Hypothalamus (tissue), 51 donors: ENCODE measurements around the gene CRB1.

Experiments
- DNase-seq, 51 donors: peaks; one replicate each; lab custom pipeline; 2025; lab: John Stamatoyannopoulos, UW

The CRB1 gene

DNA sequence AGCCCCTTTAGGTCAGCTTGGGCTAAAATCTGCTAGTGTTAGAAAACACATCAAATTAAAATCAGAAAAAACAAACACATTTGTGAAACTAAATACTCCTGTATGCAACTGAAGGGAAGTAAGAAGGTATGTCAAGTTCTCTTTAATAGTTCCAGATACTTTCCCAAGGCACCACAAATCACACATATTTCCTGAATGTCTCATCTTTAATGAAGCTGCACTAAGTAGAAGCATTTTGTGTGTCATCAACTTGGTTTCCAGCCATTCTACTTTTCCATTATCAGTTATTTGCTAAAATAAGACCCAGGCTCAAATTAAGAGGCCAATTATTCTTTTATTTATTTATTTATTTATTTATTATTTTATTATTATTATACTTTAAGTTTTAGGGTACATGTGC, 34.7 kb downstream of the CRB1 start:
- DNase-seq, result no peak

DNA sequence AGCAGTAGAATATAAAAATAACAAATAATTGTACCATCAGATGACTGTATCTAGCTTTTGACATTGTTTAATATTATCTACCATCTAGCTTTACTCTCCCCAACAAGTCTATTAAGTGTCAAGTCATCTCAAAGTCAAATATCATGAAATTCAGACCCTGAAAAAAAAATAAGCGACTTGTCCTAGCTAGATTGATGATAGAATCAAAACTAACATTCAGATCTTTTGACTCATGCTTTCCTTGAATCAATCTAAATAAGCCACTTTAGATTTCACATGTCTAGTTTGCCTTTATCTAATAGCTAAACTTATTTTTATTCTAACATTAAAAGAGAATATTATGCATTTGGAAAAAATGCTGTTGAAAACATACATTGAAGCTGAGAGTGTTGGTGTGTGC, 35.4 kb downstream of the CRB1 start:
- DNase-seq, result no peak

DNA sequence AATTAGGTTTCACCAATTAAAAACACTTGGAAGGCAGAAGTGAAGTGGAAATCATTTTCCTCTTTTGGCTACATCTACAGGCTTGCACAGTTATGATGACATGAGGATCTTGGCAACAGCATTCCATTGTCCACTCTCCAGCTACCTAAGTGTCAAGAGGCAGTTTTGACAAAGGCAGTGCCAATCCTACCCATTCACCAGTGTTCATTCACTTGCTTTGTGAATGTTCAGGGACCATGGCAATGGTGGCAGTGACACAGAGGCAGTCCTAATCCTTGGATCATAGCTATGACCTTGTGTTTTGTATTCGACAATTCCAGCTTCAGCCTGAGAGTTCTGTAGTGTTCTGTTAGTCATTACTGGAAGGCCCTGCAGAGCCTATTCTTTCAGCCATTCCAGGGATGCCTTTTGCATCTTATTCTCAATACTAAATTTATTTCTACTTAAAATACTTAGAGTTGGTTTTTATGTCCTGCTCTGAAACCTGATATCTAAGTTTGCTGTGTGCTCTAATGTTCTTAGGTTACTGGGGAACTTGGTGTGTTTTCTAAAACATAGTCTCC, 36.7 kb downstream of the CRB1 start:
- peak in 15 of 51 donors; percentile 13 to 66 (median 28) for DNase-seq

DNA sequence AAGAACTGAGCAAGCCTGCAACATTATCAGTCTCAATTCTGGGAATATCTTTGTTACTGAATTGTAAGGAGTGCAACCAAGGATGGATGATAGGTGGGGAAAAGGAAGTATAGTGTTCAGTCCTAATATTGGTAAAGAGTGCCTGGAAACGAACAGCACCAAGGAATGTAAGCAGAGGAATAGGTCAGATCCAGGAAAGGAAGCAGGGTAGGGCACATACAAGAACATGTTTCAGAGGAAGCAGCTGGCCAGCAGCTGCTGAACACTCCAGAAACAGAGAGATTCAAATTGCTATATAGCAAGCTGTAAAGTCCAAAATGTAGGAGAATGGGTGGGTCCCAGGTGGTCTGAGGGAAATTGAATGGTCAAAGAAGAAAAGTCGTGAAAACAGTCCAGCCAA, 37.9 kb downstream of the CRB1 start:
- DNase-seq, result peak in 1 of 51 donors; percentile 13

DNA sequence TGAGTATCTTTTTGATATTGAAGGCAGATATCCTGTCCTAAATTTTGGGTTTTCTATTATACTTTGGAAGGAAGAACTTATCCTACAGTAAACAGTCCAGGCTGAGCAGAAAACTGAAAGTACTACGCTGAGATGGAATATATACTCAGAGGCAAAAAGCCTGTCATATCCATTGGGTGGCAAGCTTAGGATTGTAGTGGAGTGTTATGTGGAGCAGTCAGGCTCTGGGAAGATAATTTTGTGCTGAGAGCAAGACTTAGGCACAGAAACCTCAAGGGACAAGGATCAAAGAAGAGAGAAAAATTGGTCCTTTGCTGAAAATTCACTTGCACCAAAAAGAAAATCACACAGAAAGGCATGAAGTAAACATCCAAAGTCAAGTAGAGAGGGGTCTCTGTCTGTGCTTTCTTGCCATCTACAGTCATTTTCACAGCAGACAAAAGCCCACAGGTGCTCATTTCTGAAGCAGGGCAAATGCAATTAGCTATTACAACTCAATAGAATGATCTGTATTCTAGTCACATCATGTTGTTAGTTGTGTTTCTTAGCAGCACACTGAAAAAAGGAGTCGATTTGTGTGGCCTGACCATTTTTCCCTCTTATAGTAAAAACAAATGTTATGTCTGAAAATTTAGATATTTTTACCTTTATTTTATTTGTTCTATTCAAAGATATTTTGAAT, 38.5 kb downstream of the CRB1 start:
- DNase-seq, result peak in 2 of 51 donors; percentile 21 to 30

DNA sequence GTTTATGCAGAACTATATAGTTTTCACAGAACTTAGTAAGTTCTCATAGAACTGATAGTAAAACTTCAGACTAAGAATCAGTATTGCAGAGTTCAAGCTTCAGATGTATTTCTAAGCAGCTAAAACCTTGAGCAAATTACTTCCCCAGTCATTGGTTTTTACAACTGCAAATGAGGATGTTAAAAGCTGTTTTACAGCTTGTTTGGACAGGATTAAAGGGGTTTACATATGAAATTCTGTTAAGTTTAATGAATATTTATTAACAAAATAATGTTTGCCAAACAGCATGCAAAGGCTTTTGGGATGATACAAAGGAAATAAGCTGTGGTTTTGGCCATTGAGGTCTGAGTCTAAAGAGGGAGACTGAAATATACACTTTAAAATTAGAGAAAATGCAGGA, 39.1 kb downstream of the CRB1 start:
- no peak for DNase-seq

DNA sequence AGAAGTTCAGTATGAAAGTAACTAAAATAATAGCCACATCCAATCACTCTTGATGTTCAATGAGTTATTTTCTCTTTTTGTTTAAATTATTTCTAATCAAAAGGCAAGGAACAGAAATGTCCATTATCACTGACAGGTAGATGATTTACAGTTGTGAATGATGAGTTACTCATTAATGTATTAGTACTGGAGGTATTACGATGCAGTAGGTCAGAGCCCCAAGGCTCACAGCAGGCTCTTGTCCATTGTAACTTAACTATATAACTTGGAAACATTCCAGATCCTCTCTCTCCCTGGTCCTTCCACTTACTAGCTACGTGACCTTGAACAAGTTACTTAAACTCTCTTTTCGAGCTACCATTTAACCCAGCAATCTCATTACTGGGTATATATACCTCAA, 39.5 kb downstream of the CRB1 start:
- DNase-seq, result no peak

DNA sequence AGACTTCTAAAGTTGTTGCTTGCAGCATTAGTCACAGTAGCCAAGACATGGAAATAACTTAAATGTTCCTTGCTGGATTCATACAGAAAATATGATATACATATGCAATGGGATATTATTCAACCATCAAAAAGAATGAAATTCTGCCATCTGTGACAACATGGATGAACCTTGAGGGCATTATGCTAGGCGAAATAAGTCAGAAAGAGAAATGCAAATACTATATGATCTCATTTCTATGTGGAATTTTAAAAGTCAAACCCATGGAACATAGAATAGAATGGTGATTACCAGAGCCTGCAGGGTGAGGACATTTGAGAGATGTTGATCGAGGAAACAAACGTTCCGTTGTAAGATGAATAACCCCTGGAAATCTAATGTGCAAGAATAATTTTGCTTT, 43.0 kb downstream of the CRB1 start:
- DNase-seq, result no peak

DNA sequence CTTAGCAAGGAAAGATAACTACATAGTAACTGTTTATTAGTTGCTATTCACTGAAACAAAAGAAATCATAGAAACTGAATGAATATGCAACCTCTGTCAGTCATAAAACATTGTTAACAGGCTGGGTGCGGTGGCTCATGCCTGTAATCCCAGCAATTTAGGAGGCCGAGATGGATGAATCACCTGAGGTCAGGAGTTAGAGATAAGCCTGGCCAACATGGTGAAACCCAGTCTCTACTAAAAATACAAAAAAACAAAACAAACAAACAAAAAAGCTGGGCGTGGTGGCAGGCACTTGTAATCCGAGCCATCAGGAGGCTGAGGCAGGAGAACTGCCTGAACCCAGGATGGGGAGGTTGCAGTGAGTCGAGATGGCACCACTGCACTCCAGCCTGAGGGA, 44.1 kb downstream of the CRB1 start:
- no peak for DNase-seq

DNA sequence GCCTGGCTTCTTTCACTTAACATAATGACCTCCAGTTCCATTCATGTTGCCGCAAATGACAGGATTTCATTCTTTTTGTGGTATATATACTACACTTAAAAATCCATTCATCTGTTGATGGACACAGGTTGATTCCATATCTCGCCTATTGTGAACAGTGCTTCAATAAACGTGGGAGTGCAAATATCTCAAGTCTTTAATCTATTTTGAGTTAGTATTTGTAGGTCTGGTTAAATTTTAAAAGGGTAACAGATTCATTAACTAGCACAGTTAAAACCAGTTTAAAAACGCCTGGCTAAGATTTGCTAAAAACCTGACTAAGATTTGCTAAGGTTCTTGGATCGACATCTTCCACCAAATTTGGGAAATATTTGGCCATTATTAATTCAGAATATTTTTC, 45.7 kb downstream of the CRB1 start:
- DNase-seq, result no peak

DNA sequence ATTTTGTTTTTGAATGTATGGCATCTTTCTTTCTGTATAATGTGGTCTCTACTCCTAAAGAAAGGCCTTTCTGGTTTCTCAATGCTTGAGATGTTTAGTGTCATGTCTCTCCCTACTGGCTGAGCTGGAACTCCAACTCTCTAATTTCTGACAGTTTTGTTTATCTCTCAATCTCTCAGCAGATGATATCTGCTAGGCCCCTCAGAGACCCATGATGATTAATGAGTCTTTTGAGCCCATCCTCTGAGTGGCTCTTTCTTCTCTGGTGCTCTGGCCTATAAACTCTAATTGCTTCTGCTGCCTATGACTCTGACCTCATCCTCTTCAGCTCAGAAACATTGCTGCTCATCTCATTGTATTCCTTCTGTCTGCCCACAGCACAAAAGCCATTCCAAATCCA, 46.6 kb downstream of the CRB1 start:
- DNase-seq, result peak in 8 of 51 donors; percentile 10 to 92 (median 20)

DNA sequence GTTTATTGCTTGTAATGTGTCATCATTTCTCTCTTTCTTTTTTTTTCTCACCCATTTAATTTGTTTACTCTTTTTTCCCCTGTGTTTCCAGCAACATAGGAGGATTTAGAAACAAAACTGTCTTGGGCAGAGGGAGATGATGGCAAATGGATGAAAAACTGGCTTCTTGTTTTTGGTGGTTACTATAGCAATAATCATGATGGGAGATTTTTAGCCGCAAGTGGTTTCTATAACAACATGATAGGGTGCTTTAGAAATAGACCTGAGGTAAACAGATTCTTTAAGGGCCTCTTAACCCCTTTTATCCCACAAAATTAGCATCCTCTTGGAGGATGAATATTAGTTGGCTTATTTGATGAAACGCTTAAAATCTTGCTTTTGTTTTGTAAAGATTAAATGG, 51.6 kb downstream of the CRB1 start:
- DNase-seq, result no peak

DNA sequence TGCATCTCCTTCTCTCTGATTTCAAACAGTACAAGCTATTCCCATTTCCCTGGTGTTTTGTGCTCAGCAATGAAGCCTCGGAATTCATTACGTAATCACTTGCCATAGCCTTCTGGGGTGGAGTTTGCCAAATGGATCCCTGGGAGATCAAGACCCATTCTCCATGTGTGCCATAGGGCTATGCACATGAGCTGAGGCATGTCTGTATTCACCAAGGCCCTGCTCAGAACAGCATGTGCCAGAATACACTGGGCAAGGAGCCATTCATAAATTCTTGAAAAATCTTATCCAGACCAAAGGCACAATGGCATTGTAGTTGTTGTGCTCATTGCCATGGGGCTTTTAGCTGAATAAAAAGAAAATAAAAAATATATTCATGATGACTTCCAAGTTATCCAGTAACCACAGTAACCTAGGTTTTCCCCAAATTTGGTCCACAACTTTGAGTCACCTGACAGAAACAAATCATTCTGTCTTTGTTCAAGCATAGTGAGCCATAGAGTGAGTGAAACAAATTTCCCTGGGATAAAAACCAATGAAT, 53.0 kb downstream of the CRB1 start:
- peak in 11 of 51 donors; percentile 13 to 40 (median 22) for DNase-seq

DNA sequence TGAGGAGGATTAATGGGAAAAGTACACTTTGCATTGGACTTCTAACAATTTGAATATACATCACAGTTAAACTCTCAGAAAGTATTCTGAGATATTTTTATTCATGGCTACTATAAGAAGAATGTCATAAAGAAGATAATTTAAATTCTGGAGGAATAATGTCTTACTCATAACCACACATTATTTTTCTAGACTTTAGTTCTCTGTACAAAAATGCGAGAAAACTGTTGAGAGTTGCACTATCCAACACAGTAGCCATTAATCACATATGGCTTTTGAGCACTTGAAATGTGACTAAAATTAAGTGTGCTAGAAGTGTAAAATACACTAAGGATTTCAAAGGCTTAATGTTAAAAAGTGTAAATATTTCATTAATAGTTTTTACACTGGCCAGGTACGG, 53.8 kb downstream of the CRB1 start:
- DNase-seq, result no peak

DNA sequence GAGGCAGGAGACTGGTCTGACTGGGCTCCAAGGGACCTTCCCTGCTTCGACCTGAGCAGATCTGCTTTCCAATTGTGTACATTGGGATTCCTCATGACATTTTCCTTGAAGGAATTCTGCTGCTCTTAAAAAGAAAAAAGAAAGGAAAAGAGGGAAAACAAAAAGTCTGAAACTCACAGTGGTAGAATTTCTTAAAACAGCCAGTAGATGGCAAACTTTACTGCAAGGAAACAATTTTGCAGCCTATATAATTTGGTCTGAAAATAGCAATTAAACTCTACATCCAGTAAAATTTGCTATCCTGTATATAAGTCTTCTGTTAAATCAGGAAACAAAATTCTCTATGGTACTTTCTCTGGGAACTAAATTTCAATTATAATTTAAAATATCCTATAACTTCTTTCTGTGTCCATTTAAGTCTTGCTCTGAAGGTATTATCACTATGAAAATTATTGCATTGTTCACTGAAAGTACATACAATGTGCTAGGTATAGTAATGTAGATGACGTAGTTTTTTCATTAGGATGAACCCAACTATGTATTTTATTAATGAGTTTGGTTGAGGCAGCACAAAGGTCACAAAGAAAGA, 59.8 kb downstream of the CRB1 start:
- DNase-seq, result peak in 1 of 51 donors; percentile 24

DNA sequence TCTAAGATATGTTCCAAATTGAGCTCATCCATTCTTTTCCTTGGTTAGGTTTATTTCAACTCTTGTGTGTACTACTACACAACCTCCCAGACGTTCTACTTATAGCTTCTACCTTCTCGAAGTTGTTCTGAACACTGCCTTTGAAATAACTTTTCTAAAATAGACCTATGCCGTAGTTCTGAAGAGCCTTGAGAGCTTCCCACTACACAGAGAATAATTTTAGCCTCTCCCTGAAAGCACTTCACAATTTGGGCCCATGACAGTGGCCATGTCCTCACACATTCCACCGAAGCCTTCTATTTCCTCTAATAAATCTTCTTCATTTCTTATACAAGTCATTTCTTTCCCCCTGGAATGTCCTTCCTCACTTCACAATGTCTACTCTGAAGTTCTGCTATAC, 62.2 kb downstream of the CRB1 start:
- DNase-seq, result no peak

DNA sequence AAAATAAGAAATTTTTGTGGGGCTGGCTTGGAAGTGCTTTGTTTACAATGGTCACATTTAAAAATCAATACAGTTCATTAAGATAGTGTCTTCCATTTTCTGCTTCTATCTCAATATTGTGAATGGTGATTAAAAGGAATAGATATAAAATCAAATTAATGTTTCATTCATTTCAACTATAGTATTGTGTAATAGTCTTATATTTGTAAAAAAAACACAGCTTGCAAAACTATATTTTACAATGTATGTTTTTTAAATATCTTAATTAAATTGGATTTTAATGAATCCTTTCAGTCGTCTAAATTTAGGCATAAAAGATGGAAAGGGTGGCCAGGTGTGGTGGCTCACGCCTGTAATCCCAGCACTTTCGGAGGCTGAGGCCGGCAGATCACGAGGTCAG, 63.5 kb downstream of the CRB1 start:
- no peak for DNase-seq

DNA sequence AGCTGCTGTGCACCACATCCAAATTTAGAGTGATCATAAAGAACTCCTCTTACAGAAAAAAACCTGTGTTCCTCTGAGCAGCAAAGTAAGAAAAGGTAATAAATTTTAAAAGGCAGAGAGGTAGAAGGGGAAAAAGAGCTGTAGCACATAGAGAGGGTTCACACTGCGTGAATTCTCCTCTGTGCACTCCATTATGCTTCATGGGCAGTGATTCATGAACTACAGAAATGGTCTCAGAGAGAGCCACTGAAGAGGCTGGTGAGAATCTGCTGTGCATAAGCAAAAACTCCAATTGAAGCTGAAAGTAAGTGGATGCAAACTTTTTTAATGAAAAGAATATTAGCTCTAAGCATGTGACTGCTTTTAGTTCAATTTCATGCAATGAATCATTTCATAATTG, 65.0 kb downstream of the CRB1 start:
- DNase-seq, result no peak

DNA sequence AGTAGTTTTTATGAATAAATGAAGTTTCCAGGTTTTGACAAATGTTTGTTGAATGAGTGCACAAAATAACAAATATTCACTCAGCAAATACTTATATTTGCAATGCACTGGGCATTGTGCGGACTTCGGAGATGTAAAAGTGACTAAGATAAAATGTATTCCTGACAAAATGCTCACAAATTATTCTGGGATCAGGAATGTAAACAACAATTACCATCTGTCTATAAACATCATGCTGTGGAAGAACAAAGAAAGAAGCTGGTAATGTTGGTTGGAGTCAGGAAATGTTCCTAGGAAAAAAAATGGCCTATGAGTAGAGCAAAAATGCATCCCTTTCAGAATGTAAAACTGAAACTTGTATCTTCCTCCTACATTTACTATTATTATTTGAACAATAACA, 68.5 kb downstream of the CRB1 start:
- DNase-seq, result no peak

DNA sequence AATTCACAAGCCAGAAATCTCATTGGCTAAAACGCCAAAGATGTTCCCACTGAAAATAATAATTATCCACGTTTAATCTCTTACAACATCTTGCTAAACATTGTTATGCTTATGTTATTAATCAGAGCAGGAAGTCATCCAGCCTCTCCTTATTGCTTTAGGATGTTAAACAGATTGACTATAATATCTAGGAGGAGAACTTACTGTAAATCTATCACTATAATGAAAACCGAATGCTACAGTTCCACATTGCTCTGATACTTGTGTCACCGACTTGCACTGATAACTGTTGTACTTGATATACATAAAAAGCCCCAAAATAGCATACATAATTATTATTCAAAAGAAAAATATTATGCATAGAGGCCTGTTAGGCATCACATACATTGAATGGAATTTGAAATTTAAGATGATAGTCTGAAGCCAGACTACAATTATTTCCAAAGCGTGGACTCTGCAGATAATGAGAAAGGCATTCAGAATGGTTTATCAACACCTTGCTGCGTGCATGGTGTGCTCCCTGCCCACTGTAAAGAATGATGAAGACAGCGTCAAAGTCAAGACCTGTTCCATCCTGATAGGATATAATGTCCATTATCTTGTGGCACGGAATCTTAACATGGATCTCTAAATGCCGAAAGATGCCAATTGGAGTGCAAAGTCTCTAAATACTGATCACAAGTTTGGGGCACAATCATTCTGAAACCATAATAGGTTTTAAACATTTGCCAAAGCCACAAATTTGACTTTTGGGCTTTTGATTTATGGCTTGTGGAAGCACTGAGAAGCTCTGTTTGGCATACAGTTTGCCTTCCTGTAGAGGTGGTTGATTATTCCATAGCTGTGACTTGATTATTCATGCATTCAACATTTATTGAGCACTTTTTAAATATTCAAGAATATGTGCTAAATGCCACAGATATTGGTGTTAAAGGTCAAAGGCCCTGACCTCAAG, 71.3 kb downstream of the CRB1 start:
- DNase-seq, result no peak

DNA sequence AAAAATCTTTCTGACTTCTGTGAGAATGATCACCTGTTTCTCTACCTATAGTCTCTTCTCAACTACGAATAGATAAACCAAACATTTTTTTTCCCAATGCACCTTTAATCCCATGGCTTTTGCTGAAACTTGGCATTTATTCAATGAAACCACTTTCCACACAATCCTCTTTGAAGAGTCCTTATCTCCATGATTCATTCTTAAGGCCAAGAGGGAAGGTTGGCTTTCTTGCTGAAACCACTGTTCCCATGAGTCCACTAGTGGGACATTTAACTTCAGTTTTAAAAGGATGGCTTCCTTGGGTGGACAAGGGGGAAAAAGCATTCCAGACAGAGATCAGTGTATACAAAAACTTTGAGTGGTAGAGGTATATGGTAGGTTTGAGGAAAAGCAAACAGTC, 73.6 kb downstream of the CRB1 start:
- DNase-seq, result no peak
